ENCODE results near the gene TECPR1.

Gene TECPR1

DNA sequence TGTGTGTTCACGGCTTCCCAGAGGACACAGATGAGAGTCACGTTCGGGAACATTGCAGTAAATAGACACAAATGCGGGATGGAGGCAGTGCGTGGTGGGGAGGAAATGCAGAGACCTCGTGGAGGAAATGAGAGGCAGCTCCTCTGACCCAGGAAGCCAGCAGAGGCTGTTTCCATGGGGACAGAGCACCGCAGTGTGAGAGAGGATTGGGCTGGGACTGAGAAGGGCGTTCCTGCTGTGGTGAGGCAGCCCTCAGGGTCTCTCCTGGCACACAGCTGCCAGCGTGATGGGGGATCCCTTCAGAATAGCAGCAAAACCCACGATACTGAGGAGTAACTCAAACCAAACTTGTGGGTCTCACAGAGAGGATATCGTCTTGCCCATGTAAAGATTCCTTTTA is 62.5 kb downstream of the TECPR1 start:
- DNase-seq (ENCODE audit: low read depth in 2 of 2): no peak

DNA sequence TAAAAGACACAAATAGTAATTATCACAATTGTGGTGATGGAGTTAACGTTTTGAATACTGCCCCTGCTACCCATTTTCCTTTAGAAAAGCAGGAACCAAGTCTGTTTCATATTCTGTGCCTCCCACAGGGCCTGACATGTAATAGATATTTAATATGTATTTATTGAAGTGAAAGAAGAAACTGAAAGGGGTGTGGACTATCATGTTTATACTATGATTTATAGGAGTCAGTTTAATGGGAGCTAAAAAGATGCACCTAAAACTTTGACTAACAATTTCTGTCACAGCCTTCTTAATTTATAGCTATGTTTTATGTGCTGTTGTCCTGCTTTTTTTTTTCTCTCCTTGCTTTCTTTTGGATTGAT is 64.9 kb downstream of the TECPR1 start:
- DNase-seq (ENCODE audit: low read depth in 2 of 2): no peak

DNA sequence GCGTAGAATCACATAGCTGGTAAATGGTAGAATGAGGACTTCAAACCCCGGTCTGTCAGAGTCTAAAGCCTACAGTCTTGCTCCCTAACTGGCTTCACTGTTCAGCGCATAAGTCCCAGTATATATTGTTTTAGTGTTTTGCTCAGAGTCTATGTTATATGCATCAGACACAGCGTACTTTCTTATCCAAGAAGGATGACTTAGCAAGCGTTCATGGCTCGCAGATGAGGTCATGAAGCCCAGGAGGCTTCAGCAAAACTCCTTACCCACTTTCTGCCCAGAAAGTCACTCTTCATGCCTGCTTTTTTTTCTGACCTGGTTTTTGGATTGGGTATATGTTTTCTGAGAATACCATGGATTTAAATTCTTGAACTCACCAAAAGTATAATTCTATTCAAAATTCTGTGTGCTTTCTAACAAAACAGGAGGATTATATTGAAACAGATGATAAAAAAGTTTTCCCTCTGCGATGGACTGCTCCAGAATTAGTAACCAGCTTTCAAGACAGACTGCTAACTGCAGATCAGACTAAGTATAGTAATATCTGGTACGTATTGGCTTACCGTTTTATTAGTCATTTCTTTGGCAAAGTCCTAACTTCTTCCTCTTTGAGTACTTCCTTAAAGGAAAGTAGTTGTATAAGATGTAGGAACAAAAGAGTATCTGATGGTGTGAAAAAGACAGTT is 65.4 kb downstream of the TECPR1 start:
- DNase-seq (ENCODE audit: low read depth in 2 of 2): no peak

DNA sequence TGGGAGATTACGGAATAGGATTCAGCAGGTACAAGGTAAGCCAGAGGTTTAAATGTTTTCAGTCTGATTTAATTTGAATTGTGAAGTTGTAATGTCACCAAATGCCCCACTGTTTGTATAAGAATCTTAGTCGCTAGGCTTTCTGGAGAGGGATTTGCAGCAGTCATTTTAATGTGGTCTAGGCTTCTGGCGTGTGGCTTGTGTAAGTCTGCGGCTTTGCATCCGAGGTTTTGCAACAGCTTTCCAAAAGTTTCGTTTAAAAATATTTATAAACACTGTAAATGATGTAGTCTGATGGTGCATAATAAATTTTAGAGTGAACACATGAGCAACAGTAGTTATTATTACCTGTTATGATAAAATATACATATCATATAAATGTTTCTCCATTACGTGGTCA is 66.9 kb downstream of the TECPR1 start:
- DNase-seq (ENCODE audit: low read depth in 2 of 2): no peak

DNA sequence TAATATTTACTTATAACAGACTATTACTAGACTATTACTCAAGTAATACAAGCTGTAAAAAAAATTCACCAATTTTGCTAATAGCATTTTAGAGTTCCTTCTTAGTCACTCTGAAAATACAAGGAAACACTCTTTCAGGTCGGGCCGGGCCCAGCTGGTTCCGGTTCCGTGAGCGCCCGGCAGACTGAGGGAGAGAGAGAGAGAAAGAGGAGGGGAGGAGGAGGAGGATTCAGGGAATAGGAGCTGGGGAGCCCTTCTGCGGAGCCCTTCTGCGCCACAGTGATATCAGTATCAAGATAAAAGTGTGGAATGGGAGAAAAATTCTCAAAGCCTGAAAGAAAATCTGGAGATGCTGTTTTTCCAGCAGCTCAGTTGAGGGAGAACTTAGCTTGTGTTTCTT is 71.3 kb downstream of the TECPR1 start:
- no peak for DNase-seq (ENCODE audit: low read depth in 2 of 2)

DNA sequence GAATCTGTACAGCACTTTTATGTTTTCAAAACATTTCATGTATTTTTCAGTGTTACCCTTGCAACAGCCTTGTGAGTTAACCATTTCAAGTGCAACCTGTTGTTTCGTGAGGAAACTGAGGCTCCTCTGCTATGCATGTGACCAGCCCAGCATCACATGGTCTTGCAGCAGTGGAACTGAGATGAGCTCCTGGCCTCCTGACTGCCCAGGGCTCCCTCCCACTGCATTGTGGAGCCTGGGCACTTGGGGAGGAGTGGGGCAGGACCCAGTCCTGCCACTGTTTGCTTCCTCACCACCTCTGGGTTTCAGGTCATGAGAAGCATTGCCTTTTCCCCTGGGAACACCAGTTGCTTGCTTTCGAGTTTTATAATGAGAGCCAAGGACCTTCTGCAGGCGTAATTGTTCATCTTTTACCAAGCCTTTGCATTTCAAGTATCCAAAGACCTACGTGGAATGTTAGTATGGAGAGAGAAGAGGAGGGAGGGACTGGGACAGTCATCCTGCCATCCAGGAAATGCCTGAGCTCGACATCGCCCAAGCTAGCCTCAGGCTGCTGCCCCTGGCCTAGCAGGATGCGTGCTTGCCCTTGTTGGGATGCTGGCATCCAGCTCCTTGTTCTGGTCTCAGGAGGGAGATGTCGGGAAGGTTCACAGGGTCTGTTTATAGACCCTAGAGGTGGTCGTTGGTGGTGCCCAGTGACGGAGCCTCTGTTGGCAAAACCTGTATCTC is 73.1 kb downstream of the TECPR1 start:
- no peak for DNase-seq (ENCODE audit: low read depth in 2 of 2)

DNA sequence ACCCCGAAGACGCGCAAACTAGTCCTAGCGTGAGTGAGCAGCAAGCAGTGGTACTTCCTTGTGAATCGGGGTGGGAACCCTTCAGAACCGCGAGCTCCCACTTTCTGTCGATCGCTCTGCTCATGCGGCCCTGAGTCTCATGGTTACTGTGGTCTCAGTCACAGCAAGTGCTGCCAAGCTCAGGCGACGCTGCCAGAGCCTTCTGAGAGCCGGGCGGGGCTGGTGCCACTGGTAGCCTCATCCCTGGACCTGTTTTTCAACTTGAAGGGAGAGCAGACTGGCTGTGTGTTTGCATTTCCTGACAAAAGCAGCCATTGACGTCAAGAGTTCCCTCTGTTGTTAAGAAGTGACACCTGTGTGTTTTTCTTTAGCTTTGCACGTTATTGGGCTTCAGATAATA is 73.7 kb downstream of the TECPR1 start:
- no peak for DNase-seq (ENCODE audit: low read depth in 2 of 2)

DNA sequence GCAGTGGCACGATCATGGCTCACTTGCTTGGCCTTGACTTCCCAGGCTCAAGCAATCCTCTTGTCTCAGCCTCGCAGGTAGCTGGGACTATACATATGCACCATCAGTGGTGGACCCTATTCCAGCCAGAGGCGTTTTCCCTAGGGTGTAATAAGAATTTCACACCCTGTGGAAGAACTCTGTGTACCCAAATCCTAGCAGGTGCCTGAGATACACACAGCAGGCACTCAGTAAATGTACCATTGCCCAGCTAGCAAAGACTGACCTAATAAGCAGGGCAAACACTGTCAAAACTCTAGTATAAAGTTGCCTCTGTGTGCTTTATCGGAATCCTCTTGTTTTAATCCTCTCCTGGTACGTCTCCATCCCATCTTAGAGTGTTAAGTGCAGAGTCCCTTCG is 74.5 kb downstream of the TECPR1 start:
- no peak for DNase-seq (ENCODE audit: low read depth in 2 of 2)

DNA sequence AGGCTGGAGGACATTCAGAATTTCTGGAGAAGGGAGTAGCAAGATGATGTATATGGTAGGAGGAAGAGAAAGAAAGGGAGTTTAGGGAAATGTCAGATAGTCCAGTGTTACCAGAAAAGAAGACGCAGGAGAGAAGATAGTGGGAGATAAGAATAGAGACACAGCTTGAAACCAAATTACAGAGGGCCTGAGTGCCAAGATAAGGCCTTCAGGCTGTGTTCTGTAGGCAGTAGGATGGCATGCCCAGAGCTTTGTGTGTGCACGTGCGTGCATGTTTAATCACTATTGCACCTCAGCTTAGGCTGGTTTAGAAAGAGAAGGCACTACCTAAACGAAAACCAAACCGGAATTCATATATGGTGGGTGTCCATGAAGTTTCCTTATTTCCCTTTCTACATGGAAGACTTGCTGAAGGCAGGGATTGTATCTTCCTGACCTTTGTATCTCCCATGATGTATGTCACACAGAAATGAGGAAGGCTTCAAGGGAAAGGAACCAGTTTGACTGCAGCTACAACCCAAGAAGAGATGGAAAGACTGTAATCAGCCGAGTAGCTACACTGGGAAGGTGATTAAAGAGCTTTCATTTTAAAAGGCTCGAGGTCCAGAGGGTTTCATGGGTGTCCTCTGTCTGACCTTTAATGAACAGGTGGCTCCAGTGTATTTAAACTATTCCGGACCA is 76.6 kb downstream of the TECPR1 start:
- DNase-seq (ENCODE audit: low read depth in 2 of 2): no peak

DNA sequence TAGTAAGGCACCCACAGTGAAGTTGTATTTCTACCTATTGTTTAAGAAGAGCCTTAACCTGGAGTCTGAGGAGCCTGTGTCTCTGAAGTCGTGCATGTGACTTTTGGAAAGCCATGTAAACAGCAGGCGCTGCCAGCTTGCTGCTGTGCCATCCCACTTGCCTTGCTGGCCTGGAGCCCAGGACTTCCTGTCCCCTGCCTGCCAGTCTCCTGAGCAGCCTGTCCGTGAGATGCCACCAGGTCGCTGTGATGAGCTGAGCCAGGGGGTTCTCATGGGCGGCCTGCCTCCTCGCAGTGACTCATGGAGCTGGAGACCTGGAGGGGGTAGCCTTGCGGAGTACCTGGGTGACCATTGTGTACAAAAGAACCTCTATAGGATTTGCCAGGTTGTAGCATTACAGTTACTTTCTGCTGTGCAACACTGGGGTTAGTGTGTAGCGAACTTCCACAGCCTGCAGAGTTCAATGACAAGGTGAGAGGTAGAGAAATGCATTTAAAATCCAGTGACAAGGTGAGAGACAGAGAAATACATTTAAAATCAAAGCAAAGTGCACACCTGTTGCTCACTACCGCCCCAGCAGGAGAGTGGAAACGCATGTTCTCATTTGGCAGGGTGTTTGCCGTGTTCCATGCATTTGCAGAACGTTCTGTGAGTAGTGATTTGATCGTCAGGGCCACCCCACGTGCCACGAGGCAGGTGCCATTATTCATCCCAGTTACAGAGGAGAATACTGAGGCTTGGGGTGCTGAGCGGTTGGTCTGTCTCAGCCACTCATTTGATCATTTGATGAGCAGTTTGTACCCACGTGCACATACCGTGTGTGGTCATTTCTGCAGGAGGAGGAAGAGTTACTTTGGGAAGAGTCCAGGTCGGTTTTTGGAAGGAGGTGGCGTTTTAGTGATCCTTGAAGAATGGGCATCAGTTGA is 77.4 kb downstream of the TECPR1 start:
- no peak for DNase-seq (ENCODE audit: low read depth in 2 of 2)

DNA sequence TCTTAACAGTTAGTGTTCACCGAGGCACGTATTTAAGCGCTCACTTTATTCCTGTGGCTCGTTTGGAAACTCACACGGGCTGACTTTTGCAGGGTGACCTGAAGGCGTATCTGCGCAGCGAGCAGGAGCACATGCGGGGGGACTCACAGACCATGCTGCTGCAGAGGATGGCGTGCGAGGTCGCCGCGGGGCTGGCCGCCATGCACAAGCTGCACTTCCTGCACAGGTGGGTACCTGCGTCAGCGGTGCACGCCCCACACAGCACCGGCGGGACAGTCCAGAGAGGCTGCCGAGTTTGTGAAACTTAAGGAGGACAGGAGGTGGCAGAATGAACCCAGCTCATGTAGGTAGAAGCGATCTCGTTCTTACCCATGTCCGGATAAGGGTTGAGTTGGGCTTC is 80.6 kb downstream of the TECPR1 start:
- no peak for DNase-seq (ENCODE audit: low read depth in 2 of 2)

DNA sequence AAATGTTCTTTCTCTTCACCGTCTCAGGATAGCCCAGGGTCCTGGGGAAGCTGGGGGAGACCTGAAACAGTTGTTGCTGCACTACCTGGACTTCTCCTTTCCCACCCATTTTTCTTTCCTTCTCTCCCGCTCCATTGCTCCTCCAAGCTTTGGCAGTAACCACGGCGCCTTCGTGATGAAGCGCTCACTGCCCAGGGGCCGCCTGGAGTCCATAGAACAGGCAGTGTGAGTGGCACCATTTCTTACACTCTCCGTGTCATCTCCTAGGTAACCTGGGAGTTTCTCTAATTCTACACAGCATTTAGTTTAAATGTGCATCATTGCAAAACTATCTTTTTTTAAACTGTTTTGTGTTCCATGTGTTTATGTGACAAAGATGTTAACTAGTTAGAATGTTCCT is 81.1 kb downstream of the TECPR1 start:
- DNase-seq (ENCODE audit: low read depth in 2 of 2): no peak

DNA sequence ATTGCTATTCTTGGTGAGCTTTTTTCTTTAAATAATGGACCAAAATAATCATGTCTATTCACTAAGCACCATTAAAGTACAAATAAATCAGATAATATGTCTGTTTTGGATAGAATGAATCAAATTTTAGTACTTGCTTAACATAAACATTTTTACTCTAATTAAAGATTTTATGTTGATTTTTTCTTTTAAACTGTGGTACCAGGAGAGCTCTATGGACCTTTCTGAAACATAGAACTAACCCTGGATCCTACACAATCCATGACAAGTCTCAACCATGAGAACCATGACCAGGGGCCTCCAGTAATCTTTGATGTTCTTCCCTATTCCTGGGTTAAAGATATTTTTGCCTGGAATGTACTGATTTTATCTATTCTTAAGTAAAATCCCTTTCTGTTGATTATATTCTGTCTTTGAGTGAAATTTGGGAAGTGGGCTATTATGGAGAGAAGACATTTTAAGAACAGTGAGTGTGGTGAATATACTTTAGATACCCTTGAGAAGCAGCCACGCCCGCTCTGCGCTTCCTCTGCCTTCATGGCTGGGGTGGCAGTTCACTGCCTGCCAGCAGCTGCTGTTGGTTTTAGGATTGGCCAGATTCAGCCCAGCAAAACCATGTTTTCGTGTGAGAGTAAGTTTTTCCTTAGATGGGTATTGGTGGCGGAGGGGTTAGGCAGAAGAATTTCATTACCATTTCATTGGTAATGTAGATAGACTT is 83.0 kb downstream of the TECPR1 start:
- DNase-seq (ENCODE audit: low read depth in 2 of 2): no peak

DNA sequence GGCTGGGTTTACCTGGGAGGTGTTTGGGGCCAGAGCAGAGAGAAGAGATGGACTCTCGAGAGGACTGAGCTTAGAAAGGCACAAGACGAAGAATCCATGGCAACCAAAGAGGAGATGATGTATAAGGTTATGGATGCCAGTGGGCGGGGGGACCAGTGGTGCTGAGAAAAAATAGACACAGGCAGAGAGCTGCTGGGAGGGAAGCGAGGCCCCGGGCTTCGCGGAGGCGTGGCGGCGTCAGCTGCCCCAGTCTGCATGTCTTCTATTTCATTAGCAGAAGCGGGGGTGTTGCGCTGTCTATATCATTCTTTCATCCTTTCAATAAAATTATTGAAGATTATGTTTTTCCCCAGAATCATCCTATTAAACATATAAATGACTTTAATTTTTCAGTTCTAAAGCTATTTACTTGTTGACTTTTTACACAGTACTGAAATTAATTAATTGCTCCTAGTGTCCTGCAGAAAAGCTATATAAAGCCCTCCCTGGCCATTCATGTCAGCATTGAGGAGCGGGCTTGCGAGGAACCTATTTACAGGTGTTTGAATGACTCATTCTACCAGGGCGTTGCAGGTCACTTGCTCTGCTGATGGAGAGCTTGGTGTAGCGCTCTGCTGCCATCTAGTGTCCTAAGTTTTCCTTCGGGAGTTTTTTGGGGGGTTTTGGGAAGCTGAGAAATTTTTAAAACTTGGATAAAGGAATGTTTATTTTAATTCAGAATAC is 83.7 kb downstream of the TECPR1 start:
- peak in 1 of 2 donors; percentile 37 for DNase-seq (ENCODE audit: low read depth in 2 of 2)

DNA sequence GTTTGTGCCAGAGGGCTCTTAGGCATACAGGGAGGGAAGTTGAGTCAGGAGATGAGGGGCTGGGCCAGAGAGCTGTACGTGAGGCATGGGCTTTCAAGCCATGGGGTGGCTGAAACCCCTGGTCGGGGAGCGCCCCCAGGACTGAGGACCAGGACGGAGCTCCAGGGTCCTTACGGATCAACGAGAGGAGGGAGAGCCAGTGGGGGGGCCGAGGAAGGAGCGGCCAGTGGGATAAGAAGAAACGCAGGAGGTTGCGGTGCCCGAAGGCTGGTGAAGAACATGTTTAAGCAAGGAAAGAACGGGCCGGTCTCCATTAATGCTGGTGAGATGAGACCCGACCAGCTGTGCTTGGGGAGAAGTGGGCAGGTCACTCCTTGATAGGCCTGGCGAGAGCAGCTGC is 84.4 kb downstream of the TECPR1 start:
- DNase-seq (ENCODE audit: low read depth in 2 of 2): no peak

DNA sequence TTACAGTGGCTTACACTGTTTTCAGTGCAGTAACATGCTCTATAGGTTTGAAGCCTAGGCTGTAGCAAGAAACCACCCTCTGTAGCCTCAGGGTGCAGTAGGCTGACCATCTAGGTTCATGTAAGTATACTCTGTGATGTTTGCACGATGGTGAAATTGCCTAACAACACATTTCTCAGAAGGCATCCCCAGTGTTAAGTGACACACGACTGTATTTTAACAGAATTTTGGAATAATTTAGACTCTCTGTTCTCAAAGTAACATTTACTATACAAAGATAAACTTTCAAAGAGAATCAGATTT is 85.4 kb downstream of the TECPR1 start:
- DNase-seq (ENCODE audit: low read depth in 2 of 2): no peak

DNA sequence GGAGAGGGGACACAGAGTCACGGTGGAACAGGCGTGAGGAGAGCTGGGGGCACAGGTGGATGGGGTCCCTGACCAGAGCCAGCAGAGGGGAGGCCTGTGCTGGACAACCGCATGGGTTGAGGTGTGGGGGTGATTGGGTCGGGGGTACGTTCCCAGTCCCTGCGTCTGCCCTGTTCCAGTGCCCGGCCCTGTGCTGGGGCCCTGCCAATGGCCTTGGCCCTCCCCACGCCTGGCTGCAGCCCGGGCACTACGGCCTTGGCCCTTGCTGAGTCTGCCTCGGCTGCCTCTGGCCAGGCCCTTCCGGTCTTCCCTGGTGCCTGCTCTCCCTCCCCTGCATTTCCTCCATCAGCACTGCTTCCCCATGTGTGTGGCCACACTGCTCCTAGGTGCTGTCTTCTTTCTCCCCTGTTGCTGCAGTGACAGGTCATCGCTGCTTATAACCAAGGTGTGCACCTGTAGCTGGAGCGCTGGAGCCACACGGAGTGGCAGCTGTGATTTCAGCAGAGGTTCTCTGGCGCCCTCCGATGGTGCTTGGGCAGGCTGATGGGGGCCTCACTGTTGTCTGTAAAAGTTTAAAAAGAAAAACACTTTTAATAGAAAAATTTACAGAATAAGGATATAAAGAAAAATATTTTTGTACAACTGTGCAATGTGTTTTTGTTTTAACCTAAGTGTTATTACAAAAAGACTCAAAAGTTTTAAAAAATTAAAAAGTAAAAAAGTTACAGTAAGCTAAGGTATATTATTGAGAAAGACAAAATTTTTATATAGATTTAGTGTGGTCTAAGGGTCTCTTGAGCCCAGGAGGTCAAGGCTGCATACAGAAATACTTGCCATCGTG is 86.0 kb downstream of the TECPR1 start:
- peak; percentile 46 to 47 for DNase-seq (ENCODE audit: low read depth in 2 of 2)

Measured in stimulated activated CD8-positive, alpha-beta memory T cell treated with anti-CD3 and anti-CD28 coated beads, Interleukin-2, amount 100 ng/mL, for 48 hours (primary cell).